Chondrocyte (in vitro differentiated cells): Measurements from ENCODE around the gene UACA. TPM values are rescaled to one million over a fixed set of nuclear protein-coding genes. Genes with fewer than 3 reads are reported as not detected.
A peak's percentile ranks its signal among the peaks of the same experiment; 100 is the strongest.

Experiments used
- DNase-seq: peaks from one replicate; pipeline ENCODE4 v3.0.0; 2021; ENCODE audit warnings: mixed read lengths, low spot score
- H3K27ac Mint-ChIP-seq: one replicate; pipeline ENCODE4 v1.8.0; 2021; ENCODE audit warnings: mild to moderate bottlenecking, moderate library complexity, mixed read lengths; ENCODE audit not compliant: unreplicated experiment
- H3K27me3 Mint-ChIP-seq: 2 replicates; pipeline ENCODE4 v1.8.0; 2021; ENCODE audit warnings: low read depth, mixed read lengths
- H3K36me3 Mint-ChIP-seq: 2 replicates; pipeline ENCODE4 v1.8.0; 2021; ENCODE audit warnings: low read depth, mixed read lengths
- H3K4me1 Mint-ChIP-seq: 2 replicates; pipeline ENCODE4 v1.8.0; 2021; ENCODE audit warnings: low read depth, mild to moderate bottlenecking, mixed read lengths
- H3K4me3 Mint-ChIP-seq: one replicate; pipeline ENCODE4 v1.8.0; 2021; ENCODE audit warnings: mild to moderate bottlenecking, moderate library complexity, mixed read lengths; ENCODE audit not compliant: unreplicated experiment
- H3K9me3 Mint-ChIP-seq: 2 replicates; pipeline ENCODE4 v1.8.0; 2021; ENCODE audit warnings: low read depth, mixed read lengths
- total RNA-seq: library from RNA; stranded (reverse); gene quantifications from 3 replicates; pipeline ENCODE4 v1.2.1, GENCODE V29; 2021
- TF ChIP-seq, protein P1 (sequence below): fragments of 200-600 bp; sonication (generic); IDR thresholded peaks from 2 replicates; pipeline ENCODE4 v1.5.0; 2021; ENCODE audit warnings: antibody characterized with exemption, mild to moderate bottlenecking, moderate library complexity

The UACA gene
- total RNA-seq, 1 donor from 2014 or later, result 249 TPM

DNA sequence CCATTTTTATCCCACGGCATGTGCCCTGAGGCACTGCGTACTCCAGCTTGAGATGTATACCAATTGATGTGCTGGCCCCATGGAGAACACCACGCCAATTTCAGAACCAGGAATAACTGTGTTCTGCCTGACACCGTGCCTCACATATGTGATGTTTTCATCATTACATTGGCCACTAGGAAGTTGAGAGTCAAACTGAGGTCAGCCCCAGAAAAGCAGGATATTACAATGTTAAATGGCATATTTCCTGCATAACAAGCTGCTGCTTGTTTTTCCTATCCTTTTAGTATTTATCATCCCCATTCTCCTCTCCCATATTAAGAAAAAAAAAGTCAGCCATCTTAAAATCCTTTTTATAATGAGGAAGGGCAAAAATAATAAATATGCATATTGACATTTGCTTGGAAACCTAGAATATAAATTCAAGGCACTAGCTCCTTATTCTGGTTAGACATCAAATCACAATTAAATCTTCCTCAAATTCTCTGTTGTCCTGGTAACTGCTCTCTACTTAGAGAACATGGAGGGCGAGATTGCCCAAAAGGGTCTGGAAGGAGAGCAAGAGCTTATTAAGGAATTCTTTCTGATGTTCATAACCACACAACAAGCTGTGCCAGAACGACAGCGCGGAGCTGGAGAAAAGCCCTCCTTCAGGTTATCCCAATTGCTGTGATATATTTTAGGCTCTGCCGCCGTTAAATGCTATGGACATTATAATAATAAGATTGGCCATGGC lies 112.6 kb downstream of the UACA start:
- H3K36me3 Mint-ChIP-seq, result peaks cover 19% of the 10 kb centered on the region
- no peaks in the 10 kb centered on the region for H3K9me3 Mint-ChIP-seq
- peaks cover 34% of the 10 kb centered on the region for H3K4me1 Mint-ChIP-seq
- no peak overlapping the region for H3K27ac Mint-ChIP-seq
- DNase-seq, result no peak
- no peaks in the 10 kb centered on the region for H3K27me3 Mint-ChIP-seq
- TF ChIP-seq, protein P1, sequence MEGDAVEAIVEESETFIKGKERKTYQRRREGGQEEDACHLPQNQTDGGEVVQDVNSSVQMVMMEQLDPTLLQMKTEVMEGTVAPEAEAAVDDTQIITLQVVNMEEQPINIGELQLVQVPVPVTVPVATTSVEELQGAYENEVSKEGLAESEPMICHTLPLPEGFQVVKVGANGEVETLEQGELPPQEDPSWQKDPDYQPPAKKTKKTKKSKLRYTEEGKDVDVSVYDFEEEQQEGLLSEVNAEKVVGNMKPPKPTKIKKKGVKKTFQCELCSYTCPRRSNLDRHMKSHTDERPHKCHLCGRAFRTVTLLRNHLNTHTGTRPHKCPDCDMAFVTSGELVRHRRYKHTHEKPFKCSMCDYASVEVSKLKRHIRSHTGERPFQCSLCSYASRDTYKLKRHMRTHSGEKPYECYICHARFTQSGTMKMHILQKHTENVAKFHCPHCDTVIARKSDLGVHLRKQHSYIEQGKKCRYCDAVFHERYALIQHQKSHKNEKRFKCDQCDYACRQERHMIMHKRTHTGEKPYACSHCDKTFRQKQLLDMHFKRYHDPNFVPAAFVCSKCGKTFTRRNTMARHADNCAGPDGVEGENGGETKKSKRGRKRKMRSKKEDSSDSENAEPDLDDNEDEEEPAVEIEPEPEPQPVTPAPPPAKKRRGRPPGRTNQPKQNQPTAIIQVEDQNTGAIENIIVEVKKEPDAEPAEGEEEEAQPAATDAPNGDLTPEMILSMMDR, result no peak
- no peak overlapping the region for H3K4me3 Mint-ChIP-seq

DNA sequence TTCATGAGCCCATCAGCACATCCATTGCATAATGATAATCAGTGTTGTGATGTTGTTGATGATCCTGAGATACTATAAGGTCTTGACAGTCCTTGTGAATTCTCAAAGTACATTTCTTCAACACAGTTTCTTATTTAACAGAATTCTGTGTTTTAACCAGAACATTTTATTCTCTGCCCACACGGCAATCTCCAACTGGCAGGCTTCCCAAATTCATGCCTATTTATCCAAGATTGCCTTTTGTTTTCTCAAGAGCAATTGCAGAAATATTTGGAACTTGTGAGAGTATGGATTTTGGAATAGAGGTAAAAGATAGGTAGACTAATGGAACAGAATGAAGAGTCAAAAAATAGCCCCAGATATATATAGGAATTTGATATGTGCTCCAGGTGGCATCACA lies 116.0 kb downstream of the UACA start:
- peaks cover 9% of the 10 kb centered on the region for H3K36me3 Mint-ChIP-seq
- TF ChIP-seq, protein P1, result no peak
- no peak overlapping the region for H3K4me3 Mint-ChIP-seq
- H3K27ac Mint-ChIP-seq, result peak overlapping the region; percentile 7
- no peaks in the 10 kb centered on the region for H3K9me3 Mint-ChIP-seq
- no peak for DNase-seq
- no peaks in the 10 kb centered on the region for H3K27me3 Mint-ChIP-seq
- peaks cover 41% of the 10 kb centered on the region for H3K4me1 Mint-ChIP-seq

DNA sequence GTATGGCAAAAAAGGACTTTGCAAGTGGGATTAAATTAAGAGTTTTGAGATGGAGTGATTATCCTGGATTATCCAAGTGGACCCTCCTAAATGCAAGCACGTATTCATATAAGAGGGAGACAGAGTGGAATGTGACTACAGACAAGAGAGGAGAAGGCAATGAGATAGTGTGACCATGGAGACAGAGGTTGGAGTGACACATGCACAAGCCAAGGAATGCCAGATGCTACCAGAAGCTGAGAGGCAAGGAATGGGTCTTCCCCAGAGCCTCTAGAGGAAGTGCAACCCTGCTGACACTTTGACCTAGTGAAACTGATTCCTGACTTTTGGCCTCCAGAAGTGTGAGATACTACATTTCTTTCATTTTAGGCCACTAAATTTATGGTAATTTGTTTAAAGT lies 117.2 kb downstream of the UACA start:
- Mint-ChIP-seq H3K27me3 (no peaks in the 10 kb centered on the region), H3K4me1 (peaks cover 41% of the 10 kb centered on the region), H3K27ac (no peak overlapping the region), H3K4me3 (no peak overlapping the region), H3K36me3 (peaks cover 7% of the 10 kb centered on the region), H3K9me3 (no peaks in the 10 kb centered on the region)
- no peak for DNase-seq
- TF ChIP-seq, protein P1, result no peak

DNA sequence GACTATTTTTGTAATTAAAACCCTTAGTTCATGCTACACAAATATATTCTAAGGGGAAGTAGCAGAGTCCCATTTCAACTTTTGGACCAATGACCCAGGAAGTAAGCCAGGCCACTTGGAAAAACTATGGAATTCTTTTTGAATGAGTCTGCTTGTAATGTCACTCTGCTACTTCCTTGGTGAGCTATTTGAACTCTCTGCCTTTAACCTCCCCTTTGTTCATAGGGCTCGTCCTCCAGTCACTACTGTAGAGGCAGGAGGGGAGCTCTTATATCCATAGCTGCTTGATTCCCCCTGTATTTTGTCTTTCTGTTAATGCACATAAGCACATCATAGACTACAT lies 119.6 kb downstream of the UACA start:
- no peaks in the 10 kb centered on the region for H3K9me3 Mint-ChIP-seq

DNA sequence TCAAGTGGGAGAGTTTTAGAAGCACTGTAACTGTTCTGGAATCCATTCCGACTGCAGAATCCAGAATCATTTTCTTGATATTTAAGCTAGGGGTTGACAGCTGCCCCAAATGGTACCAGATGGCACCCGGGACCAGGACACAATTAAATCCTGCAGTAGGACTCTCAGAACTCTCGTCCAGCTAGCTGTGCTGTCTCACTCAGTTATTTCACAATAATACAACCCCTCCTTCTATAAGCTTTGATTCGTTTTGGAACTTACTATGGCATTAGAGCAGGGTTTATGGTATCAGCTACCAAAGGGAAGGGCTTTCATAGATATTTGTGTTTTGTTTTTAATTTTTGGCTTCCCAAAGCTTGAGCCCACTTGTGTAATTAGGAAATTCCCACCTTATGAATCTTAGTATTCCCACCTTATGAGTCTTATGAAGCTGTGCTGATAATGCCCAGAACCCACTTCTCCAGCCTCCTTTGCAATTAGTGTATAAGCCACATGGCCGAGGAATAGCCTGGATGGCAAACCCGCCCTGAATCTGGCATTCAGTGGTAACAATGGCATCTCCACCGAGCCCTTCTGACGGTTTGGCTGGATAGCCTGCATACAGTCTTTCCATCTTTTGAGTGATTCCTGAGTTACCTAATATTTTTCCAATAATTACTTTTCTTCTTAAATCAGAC lies 120.1 kb downstream of the UACA start:
- Mint-ChIP-seq H3K4me1 (peaks cover 24% of the 10 kb centered on the region), H3K9me3 (no peaks in the 10 kb centered on the region), H3K36me3 (peaks cover 5% of the 10 kb centered on the region), H3K27me3 (no peaks in the 10 kb centered on the region), H3K4me3 (no peak overlapping the region), H3K27ac (no peak overlapping the region)
- TF ChIP-seq, protein P1, result no peak
- no peak for DNase-seq

More for the DNA sequence above, 119.6 kb downstream of the UACA start:
- peaks cover 2% of the 10 kb centered on the region for H3K36me3 Mint-ChIP-seq
- H3K27me3 Mint-ChIP-seq, result no peaks in the 10 kb centered on the region
- H3K4me3 Mint-ChIP-seq, result no peak overlapping the region
- no peak for DNase-seq
- no peak overlapping the region for H3K27ac Mint-ChIP-seq
- TF ChIP-seq, protein P1, result no peak
- H3K4me1 Mint-ChIP-seq, result peaks cover 28% of the 10 kb centered on the region
